GM10266 (cell line): ENCODE measurements around the gene LRMDA.

Experiments
- DNase-seq: peaks from one replicate; pipeline ENCODE4 v3.0.0; 2012; ENCODE audit errors: extremely low spot score
- CTCF ChIP-seq: IDR thresholded peaks from 2 replicates; pipeline ENCODE4 v1.5.1; 2012; ENCODE audit warnings: mild to moderate bottlenecking, low read depth; ENCODE audit not compliant: control insufficient read depth, insufficient read depth; ENCODE audit errors: missing control alignments

Gene LRMDA

GRCh38 chr10:76333326-76333725, 901.9 kb downstream of the LRMDA start:
- no peak for DNase-seq
- no peak for TF ChIP-seq CTCF

- TF ChIP-seq CTCF: no peak
- no peak for DNase-seq
Measured at GRCh38 chr10:76333796-76334195, 902.4 kb downstream of the LRMDA start.

DNA sequence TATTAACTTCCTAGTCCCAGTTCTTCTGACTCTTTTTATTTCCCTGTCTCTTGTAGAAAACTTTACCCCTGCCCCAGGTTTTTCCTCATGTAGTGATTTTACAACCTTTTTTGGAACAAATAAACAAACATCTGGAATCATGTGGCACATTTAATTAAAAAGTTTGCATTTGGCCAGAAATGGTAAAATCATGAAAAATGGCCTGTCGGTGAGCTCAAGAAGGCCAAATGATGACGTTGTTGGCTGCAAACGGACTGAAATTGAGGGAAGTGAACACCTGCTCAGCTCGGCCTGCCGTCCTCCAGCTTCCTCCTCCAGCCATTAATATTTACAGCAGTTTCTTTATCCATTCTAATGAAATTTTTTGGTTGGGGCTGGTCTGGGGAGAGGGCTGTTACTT, 902.8 kb downstream of the LRMDA start:
- TF ChIP-seq CTCF: no peak
- no peak for DNase-seq

DNA sequence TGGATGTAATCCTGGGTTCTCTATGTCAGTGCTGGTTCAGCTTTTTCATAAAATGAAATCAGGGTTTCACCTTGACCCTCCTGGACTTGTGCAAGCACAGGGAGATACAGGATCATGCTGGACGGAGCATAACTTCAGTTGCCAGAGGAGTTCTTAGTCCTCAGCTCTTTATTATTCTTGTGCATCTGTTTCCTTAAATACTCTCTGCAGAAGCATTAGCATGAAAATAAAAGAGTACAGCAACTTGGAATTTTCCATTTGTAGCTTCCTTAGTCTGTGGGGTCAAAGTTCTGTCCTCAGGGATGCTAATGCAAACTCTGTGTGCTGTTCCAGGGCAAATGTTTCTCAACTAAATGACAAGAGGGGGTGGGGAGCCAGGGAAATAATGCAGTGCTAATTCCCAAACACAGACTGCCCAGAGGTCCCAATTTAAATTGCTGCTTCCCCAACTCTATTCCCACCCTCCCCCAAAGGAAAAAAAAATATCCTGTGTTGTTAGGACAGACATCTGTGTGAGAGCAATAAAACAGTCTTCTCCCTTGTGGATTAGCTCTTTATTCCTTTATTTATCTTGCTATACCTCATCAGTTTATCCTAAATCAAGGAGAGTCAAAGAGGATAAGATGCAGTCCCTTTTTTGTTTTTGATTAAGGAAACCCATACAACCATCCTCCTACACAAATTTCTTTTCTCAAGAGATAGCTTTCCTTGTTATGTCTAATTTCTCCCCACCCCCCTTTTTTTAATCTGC, 905.0 kb downstream of the LRMDA start:
- TF ChIP-seq CTCF: no peak
- DNase-seq: no peak

- DNase-seq: no peak
- no peak for TF ChIP-seq CTCF
Measured at GRCh38 chr10:76337641-76338040, 906.2 kb downstream of the LRMDA start.

GRCh38 chr10:76338187-76338586, 906.8 kb downstream of the LRMDA start:
- no peak for TF ChIP-seq CTCF
- DNase-seq: no peak

DNA sequence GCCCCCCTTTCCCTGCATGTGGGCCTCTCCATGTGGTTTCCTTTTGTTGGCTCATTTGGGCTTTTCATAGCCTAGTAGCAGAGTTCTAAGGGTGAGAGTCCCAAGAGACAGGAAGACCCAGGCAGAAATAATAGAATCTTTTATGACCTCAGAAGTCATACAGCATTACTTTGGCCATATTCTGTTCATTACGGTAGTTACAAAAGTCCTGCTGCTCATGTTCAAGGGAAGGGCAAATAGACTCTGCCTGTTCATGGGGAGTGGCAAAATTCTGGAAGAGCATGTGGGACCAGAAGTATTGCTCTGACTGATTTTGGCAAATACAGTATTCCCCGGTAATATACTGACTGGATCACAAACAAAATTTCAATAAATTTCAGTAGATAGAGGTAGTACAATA, 910.3 kb downstream of the LRMDA start:
- DNase-seq: no peak
- TF ChIP-seq CTCF: no peak
